MCF 10A (cell line): ENCODE data around the gene LPP. TPM values are rescaled to one million over a fixed set of nuclear protein-coding genes. Genes with fewer than 3 reads are reported as not detected.

Experiments
- BruUV-seq: library from RNA; stranded (reverse); fragments of 400-500 nt; replicated peaks from 2 replicates; lab custom pipeline; 2021; lab: Mats Ljungman, UMichigan
- CTCF ChIA-PET: fragments of 300-600 bp; sonication (Branson Sonifier 250); formaldehyde crosslinking; extraction: SDS; loops from one replicate; lab custom pipeline; 2021; ENCODE audit warnings: antibody characterized with exemption, inconsistent platforms; lab: Yijun Ruan, JAX
- POLR2A ChIA-PET: fragments of 300-600, 350-650 bp; sonication (Branson Sonifier 250); formaldehyde crosslinking; extraction: SDS; loops from one replicate; lab custom pipeline; 2020; ENCODE audit warnings: antibody characterized with exemption, inconsistent platforms; lab: Yijun Ruan, JAX
- DNase-seq: peaks from one replicate; pipeline ENCODE4 v3.0.0-alpha.2; 2018; ENCODE audit not compliant: unreplicated experiment
- H3K27ac Mint-ChIP-seq: one replicate; pipeline ENCODE4 v1.8.0; 2022; ENCODE audit warnings: mild to moderate bottlenecking, low read depth, mixed read lengths; ENCODE audit not compliant: unreplicated experiment
- H3K27me3 Mint-ChIP-seq: one replicate; pipeline ENCODE4 v1.8.0; 2022; ENCODE audit warnings: mixed read lengths; ENCODE audit not compliant: insufficient read depth, unreplicated experiment
- H3K36me3 Mint-ChIP-seq: one replicate; pipeline ENCODE4 v1.8.0; 2022; ENCODE audit warnings: mild to moderate bottlenecking, moderate library complexity, mixed read lengths; ENCODE audit not compliant: insufficient read depth, unreplicated experiment
- H3K4me1 Mint-ChIP-seq: one replicate; pipeline ENCODE4 v1.8.0; 2022; ENCODE audit warnings: mixed read lengths; ENCODE audit not compliant: insufficient read depth, unreplicated experiment
- H3K4me3 Mint-ChIP-seq: one replicate; pipeline ENCODE4 v1.8.0; 2022; ENCODE audit warnings: mild to moderate bottlenecking, moderate library complexity, mixed read lengths; ENCODE audit not compliant: unreplicated experiment
- H3K9me3 Mint-ChIP-seq: one replicate; pipeline ENCODE4 v1.8.0; 2022; ENCODE audit warnings: mixed read lengths; ENCODE audit not compliant: unreplicated experiment
- CTCF ChIP-seq: fragments of 200-600 bp; IDR thresholded peaks from one replicate; pipeline ENCODE4 v1.8.0; 2022; ENCODE audit warnings: antibody characterized with exemption, mild to moderate bottlenecking; ENCODE audit not compliant: unreplicated experiment
- intact Hi-C: fragments of 100-400 bp; cut with micrococcal nuclease; formaldehyde crosslinking; loops from 2 replicates; pipeline ENCODE4 v1.14.1; 2022
- total RNA-seq: library from RNA; stranded (reverse); gene quantifications from 2 replicates; pipeline ENCODE4 v1.2.3, GENCODE V29; 2022

LPP gene
- total RNA-seq, 1 experiment from 2014 or later = 117 TPM

- Mint-ChIP-seq H3K4me3 (no peak overlapping the region), H3K36me3 (peaks cover 18% of the 10 kb centered on the region), H3K27me3 (no peaks in the 10 kb centered on the region), H3K9me3 (peaks cover 19% of the 10 kb centered on the region), H3K4me1 (peaks cover 25% of the 10 kb centered on the region), H3K27ac (no peak overlapping the region)
- no peak for DNase-seq
- no TSS peak for BruUV-seq
- CTCF ChIA-PET = no interaction called here
- TF ChIP-seq CTCF = no peak
- intact Hi-C loops = no loop called here
- POLR2A ChIA-PET = interaction anchor here (0.7 to 1.5 kb wide), 3 partner anchors 9 to 296 kb away, joined by 3 to 4 read pairs (median 3); no protein-coding TSS in a partner anchor
Measured at GRCh38 chr3:188434594-188434993, 280.6 kb downstream of the LPP start.

- CTCF ChIA-PET = no interaction called here
- no peak for TF ChIP-seq CTCF
- DNase-seq = no peak
- no TSS peak for BruUV-seq
- Mint-ChIP-seq H3K27ac (no peak overlapping the region), H3K4me3 (no peak overlapping the region), H3K36me3 (peaks cover 18% of the 10 kb centered on the region), H3K9me3 (peaks cover 19% of the 10 kb centered on the region), H3K4me1 (peaks cover 25% of the 10 kb centered on the region), H3K27me3 (no peaks in the 10 kb centered on the region)
- intact Hi-C loops = no loop called here
- POLR2A ChIA-PET = interaction anchor here (1.5 kb wide), 1 partner anchor 13 kb away, joined by 4 read pairs; no protein-coding TSS in a partner anchor
Measured at GRCh38 chr3:188435266-188435665, 281.3 kb downstream of the LPP start.

GRCh38 chr3:188437926-188438325, 284.0 kb downstream of the LPP start:
- intact Hi-C loops = no loop called here
- no peak for DNase-seq
- H3K36me3 Mint-ChIP-seq = peaks cover 11% of the 10 kb centered on the region
- H3K27ac Mint-ChIP-seq = no peak overlapping the region
- no TSS peak for BruUV-seq
- peaks cover 8% of the 10 kb centered on the region for H3K9me3 Mint-ChIP-seq
- no peak overlapping the region for H3K4me3 Mint-ChIP-seq
- POLR2A ChIA-PET = interaction anchor here (0.6 kb wide), 2 partner anchors 166 to 261 kb away, joined by 3 read pairs; no protein-coding TSS in a partner anchor
- peaks cover 7% of the 10 kb centered on the region for H3K4me1 Mint-ChIP-seq
- TF ChIP-seq CTCF = no peak
- H3K27me3 Mint-ChIP-seq = no peaks in the 10 kb centered on the region
- CTCF ChIA-PET = no interaction called here

GRCh38 chr3:188439080-188439479, 285.1 kb downstream of the LPP start:
- no peak for DNase-seq
- H3K36me3 Mint-ChIP-seq = peaks cover 11% of the 10 kb centered on the region
- no peak for TF ChIP-seq CTCF
- intact Hi-C loops = no loop called here
- no peaks in the 10 kb centered on the region for H3K4me1 Mint-ChIP-seq
- BruUV-seq = no TSS peak
- POLR2A ChIA-PET = no interaction called here
- no peaks in the 10 kb centered on the region for H3K9me3 Mint-ChIP-seq
- H3K4me3 Mint-ChIP-seq = no peak overlapping the region
- CTCF ChIA-PET = interaction anchor here (0.5 kb wide), 1 partner anchor 11 kb away, joined by 4 read pairs; no protein-coding TSS in a partner anchor
- H3K27me3 Mint-ChIP-seq = no peaks in the 10 kb centered on the region
- no peak overlapping the region for H3K27ac Mint-ChIP-seq
